Measurements from ENCODE around the gene MCF2L2. TPM values are rescaled to one million over a fixed set of nuclear protein-coding genes. Genes with fewer than 3 reads are reported as not detected.

The MCF2L2 gene
- total RNA-seq, 2 experiments from 2014 or later, result 1.0 to 1.7 TPM

- H3K4me3 Mint-ChIP-seq, result no peak overlapping the region
- intact Hi-C loops (cut with micrococcal nuclease), result loop anchor here (10.0 kb wide), 1 partner anchor 794 kb away; no protein-coding TSS in a partner anchor
- no peak overlapping the region for H3K27ac Mint-ChIP-seq
Observed at GRCh38 chr3:183460081-183461055, 31.9 kb upstream of the MCF2L2 start.

DNA sequence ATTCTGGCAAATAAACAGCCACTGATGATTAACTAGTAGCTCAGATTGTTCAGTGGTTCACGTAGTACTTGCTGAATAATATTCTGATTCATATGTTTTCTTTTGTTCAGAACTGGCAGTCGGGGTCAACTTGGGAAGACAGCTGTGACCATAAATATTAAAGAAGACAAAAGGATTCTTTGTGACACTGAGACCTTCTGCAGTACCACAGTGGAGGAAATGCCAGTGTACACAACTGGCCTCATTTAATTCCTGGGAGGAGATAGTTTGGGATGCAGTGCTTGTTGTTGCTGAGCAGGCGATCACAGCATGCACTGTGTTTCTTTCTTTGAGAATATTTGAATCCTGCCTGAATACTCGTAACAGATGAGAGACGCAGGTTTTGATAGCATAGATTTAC lies 26.7 kb upstream of the MCF2L2 start:
- Mint-ChIP-seq H3K27me3 (ENCODE audit: low read depth) (no peaks in the 10 kb centered on the region), H3K4me1 (ENCODE audit: low read depth) (no peaks in the 10 kb centered on the region), H3K36me3 (ENCODE audit: low read depth) (no peaks in the 10 kb centered on the region), H3K9me3 (no peaks in the 10 kb centered on the region), H3K4me3 (no peak overlapping the region), H3K27ac (no peak overlapping the region)
- intact Hi-C loops (cut with micrococcal nuclease), result no loop called here
- CTCF ChIA-PET, result interaction anchor here (0.6 kb wide), 1 partner anchor 280 kb away, joined by 3 read pairs; no protein-coding TSS in a partner anchor
- DNase-seq, result no peak

More at GRCh38 chr3:183460081-183461055, 31.9 kb upstream of the MCF2L2 start:
- Mint-ChIP-seq H3K27me3 (ENCODE audit: low read depth) (no peaks in the 10 kb centered on the region), H3K9me3 (no peaks in the 10 kb centered on the region), H3K36me3 (ENCODE audit: low read depth) (no peaks in the 10 kb centered on the region), H3K4me1 (ENCODE audit: low read depth) (no peaks in the 10 kb centered on the region)
- DNase-seq, result no peak
- CTCF ChIA-PET, result no interaction called here

GRCh38 chr3:183454064-183454463 lies 25.6 kb upstream of the MCF2L2 start:
- no peaks in the 10 kb centered on the region for H3K27me3 Mint-ChIP-seq (ENCODE audit: low read depth)

GRCh38 chr3:183449791-183450190 lies 21.4 kb upstream of the MCF2L2 start:
- CTCF ChIA-PET, result interaction anchor here (0.8 kb wide), 2 partner anchors 317 to 375 kb away, joined by 3 to 5 read pairs; no protein-coding TSS in a partner anchor
- no peak overlapping the region for H3K4me3 Mint-ChIP-seq
- no peaks in the 10 kb centered on the region for H3K27me3 Mint-ChIP-seq (ENCODE audit: low read depth)
- H3K27ac Mint-ChIP-seq, result no peak overlapping the region
- intact Hi-C loops (cut with micrococcal nuclease), result no loop called here
- no peak for DNase-seq
- peaks cover 10% of the 10 kb centered on the region for H3K4me1 Mint-ChIP-seq (ENCODE audit: low read depth)
- H3K36me3 Mint-ChIP-seq (ENCODE audit: low read depth), result no peaks in the 10 kb centered on the region
- no peaks in the 10 kb centered on the region for H3K9me3 Mint-ChIP-seq

More at GRCh38 chr3:183454064-183454463, 25.6 kb upstream of the MCF2L2 start:
- no peak overlapping the region for H3K4me3 Mint-ChIP-seq
- H3K9me3 Mint-ChIP-seq, result no peaks in the 10 kb centered on the region
- peaks cover under 1% of the 10 kb centered on the region for H3K4me1 Mint-ChIP-seq (ENCODE audit: low read depth)
- intact Hi-C loops (cut with micrococcal nuclease), result no loop called here
- CTCF ChIA-PET, result interaction anchor here (1.0 kb wide), 1 partner anchor 270 kb away, joined by 3 read pairs; no protein-coding TSS in a partner anchor
- H3K36me3 Mint-ChIP-seq (ENCODE audit: low read depth), result no peaks in the 10 kb centered on the region
- H3K27ac Mint-ChIP-seq, result no peak overlapping the region
- DNase-seq, result no peak

- no peak overlapping the region for H3K4me3 Mint-ChIP-seq
- H3K27ac Mint-ChIP-seq, result no peak overlapping the region
- peaks cover 10% of the 10 kb centered on the region for H3K4me1 Mint-ChIP-seq (ENCODE audit: low read depth)
- H3K36me3 Mint-ChIP-seq (ENCODE audit: low read depth), result no peaks in the 10 kb centered on the region
- CTCF ChIA-PET, result interaction anchor here (0.8 to 1.0 kb wide), 3 partner anchors 19 to 375 kb away, joined by 3 to 6 read pairs (median 5); no protein-coding TSS in a partner anchor
- DNase-seq, result no peak
- intact Hi-C loops (cut with micrococcal nuclease), result no loop called here
- H3K27me3 Mint-ChIP-seq (ENCODE audit: low read depth), result no peaks in the 10 kb centered on the region
- peaks cover 3% of the 10 kb centered on the region for H3K9me3 Mint-ChIP-seq
Observed at GRCh38 chr3:183449391-183449790, 21.0 kb upstream of the MCF2L2 start.

DNA sequence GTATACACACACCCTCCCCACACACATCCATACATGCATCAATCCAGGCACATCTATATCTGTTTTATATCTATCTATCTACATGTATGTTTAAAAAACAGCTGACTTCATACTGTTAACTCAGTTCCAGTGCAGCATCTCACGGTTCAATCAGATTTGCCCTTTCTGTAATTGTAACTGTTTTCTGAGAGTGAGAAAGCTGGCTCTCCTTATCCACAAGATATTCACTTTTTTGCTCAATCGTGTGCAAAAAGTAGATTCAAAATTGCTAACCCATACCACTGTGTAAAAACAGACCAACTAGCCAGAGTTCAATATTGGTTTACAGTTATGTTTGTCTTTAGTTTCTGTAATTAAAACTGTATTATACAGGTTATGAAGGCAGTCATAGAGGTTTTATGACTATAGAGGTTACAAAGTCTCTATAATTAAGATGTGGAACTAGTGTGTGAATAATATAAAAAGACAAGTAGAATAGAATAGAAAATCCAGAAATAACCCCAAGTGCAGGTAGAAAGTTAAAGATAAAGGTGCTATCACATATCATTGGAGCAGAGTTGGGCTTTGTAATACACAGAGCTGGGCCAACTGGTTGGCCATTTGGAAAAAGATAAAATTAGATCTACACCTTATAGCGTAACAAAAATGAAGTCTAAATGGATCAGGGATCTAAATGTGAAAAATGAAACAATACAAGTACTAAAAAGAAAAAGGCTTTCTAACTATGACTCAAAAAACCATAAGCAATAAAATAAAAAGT lies 20.1 kb upstream of the MCF2L2 start:
- CTCF ChIA-PET, result interaction anchor here (1.0 to 1.1 kb wide), 3 partner anchors 10 to 26 kb away, joined by 3 to 6 read pairs (median 4); no protein-coding TSS in a partner anchor
- intact Hi-C loops (cut with micrococcal nuclease), result no loop called here
- DNase-seq, result no peak
- peaks cover 10% of the 10 kb centered on the region for H3K4me1 Mint-ChIP-seq (ENCODE audit: low read depth)
- peak overlapping the region; percentile 39 for H3K4me3 Mint-ChIP-seq
- H3K27me3 Mint-ChIP-seq (ENCODE audit: low read depth), result no peaks in the 10 kb centered on the region
- H3K9me3 Mint-ChIP-seq, result peaks cover 9% of the 10 kb centered on the region
- peaks cover 3% of the 10 kb centered on the region for H3K36me3 Mint-ChIP-seq (ENCODE audit: low read depth)
- H3K27ac Mint-ChIP-seq, result no peak overlapping the region

- intact Hi-C loops (cut with micrococcal nuclease), result loop anchor here (1.0 kb wide), 1 partner anchor 17 kb away; no protein-coding TSS in a partner anchor
- no peaks in the 10 kb centered on the region for H3K27me3 Mint-ChIP-seq (ENCODE audit: low read depth)
- H3K27ac Mint-ChIP-seq, result peak overlapping the region; percentile 46
- peaks cover 6% of the 10 kb centered on the region for H3K36me3 Mint-ChIP-seq (ENCODE audit: low read depth)
- DNase-seq, result peak; percentile 82
- H3K9me3 Mint-ChIP-seq, result peaks cover 16% of the 10 kb centered on the region
- peaks cover 10% of the 10 kb centered on the region for H3K4me1 Mint-ChIP-seq (ENCODE audit: low read depth)
- peak overlapping the region; percentile 91 for H3K4me3 Mint-ChIP-seq
- CTCF ChIA-PET, result interaction anchor here (1.0 to 1.1 kb wide), 2 partner anchors 9 to 25 kb away, joined by 3 to 4 read pairs; no protein-coding TSS in a partner anchor
Observed at GRCh38 chr3:183447206-183448001, 19.0 kb upstream of the MCF2L2 start.

- H3K27ac Mint-ChIP-seq, result no peak overlapping the region
- intact Hi-C loops (cut with micrococcal nuclease), result loop anchor here (1.0 kb wide), 1 partner anchor 17 kb away; no protein-coding TSS in a partner anchor
- peaks cover 16% of the 10 kb centered on the region for H3K9me3 Mint-ChIP-seq
- H3K4me1 Mint-ChIP-seq (ENCODE audit: low read depth), result peaks cover 10% of the 10 kb centered on the region
- peaks cover 6% of the 10 kb centered on the region for H3K36me3 Mint-ChIP-seq (ENCODE audit: low read depth)
- CTCF ChIA-PET, result no interaction called here
- H3K27me3 Mint-ChIP-seq (ENCODE audit: low read depth), result no peaks in the 10 kb centered on the region
- H3K4me3 Mint-ChIP-seq, result peak overlapping the region; percentile 91
- no peak for DNase-seq
Observed at GRCh38 chr3:183446838-183447205, 18.4 kb upstream of the MCF2L2 start.

GRCh38 chr3:183444748-183445147 lies 16.3 kb upstream of the MCF2L2 start:
- Mint-ChIP-seq H3K27me3 (ENCODE audit: low read depth) (no peaks in the 10 kb centered on the region), H3K4me1 (ENCODE audit: low read depth) (peaks cover 10% of the 10 kb centered on the region), H3K4me3 (no peak overlapping the region), H3K27ac (no peak overlapping the region), H3K36me3 (ENCODE audit: low read depth) (peaks cover 6% of the 10 kb centered on the region), H3K9me3 (peaks cover 19% of the 10 kb centered on the region)
- no peak for DNase-seq
- intact Hi-C loops (cut with micrococcal nuclease), result no loop called here
- CTCF ChIA-PET, result no interaction called here

DNA sequence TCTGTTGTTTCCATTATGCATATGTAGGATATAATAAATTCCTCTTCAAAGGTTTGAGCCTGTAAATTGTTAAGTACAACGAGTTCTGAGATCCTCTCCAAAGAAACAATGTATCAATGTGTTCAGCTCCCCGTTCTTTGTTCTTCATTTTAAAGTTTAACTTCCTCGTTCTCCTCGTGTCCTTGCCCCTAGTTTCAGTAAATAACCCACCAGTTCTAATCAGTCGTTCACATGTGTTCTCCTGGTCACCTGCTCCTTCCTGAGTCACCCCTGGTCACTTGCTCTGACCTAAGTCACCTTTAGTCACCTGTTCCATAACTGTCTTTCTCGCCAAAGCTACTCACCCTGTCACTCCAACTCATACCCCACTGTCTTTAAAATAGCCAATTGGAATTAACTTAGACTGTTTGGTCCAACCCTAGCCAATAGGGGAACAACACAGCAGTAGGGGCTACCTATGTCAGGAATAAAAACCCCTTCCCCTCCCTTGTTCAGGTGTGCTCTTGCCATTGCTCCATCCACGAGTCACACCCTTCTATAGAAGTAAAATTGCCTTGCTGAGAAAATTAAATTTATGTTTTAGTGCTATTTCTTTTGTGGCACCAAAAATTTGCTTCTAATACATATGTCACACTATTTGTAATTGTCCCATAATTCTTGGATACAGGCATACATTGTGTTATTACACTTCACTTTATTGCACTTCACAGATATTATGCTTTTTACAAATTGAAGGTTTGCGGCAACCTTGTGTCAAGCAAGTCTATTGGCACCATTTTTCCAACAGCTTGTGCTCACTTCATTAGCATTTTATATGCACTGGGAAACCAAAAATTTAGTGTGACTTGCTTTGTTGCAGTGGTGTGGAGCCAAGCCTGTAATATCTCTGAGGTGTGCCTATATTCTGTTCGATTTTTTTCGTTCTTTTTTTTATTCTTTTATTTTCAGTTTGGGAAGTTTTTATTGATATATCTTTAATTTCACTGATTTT lies 15.3 kb upstream of the MCF2L2 start:
- CTCF ChIA-PET, result no interaction called here
- Mint-ChIP-seq H3K27me3 (ENCODE audit: low read depth) (no peaks in the 10 kb centered on the region), H3K9me3 (peaks cover 19% of the 10 kb centered on the region)

DNA sequence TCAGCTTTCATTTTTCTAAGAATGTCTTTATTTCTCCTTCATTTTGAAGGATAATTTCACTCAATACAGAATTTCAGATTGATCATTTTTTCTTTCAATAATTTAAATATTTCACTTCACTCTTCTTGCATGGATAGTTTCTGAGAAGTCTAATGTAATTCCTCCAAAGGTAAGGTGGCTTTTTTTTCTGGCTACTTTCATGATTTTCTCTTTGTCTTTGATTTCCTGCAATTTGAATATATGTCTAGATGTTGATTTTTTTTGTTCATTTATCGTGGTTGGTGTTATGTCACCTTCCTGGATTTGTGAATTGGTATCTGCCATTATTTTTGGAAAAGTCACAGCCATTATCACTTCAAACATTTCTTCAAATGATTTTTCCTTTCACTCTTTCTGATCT lies 14.6 kb upstream of the MCF2L2 start:
- H3K27ac Mint-ChIP-seq, result no peak overlapping the region
- peaks cover 2% of the 10 kb centered on the region for H3K4me1 Mint-ChIP-seq (ENCODE audit: low read depth)
- DNase-seq, result no peak
- intact Hi-C loops (cut with micrococcal nuclease), result no loop called here
- H3K9me3 Mint-ChIP-seq, result peaks cover 19% of the 10 kb centered on the region
- no peak overlapping the region for H3K4me3 Mint-ChIP-seq
- H3K36me3 Mint-ChIP-seq (ENCODE audit: low read depth), result peaks cover 6% of the 10 kb centered on the region
- CTCF ChIA-PET, result no interaction called here
- H3K27me3 Mint-ChIP-seq (ENCODE audit: low read depth), result no peaks in the 10 kb centered on the region

More for the DNA sequence above, 15.3 kb upstream of the MCF2L2 start:
- peaks cover 6% of the 10 kb centered on the region for H3K36me3 Mint-ChIP-seq (ENCODE audit: low read depth)
- intact Hi-C loops (cut with micrococcal nuclease), result no loop called here
- H3K27ac Mint-ChIP-seq, result no peak overlapping the region
- no peak overlapping the region for H3K4me3 Mint-ChIP-seq
- DNase-seq, result no peak
- peaks cover 7% of the 10 kb centered on the region for H3K4me1 Mint-ChIP-seq (ENCODE audit: low read depth)

All from activated naive CD4-positive, alpha-beta T cell treated with anti-CD3 and anti-CD28 coated beads for 36 hours (primary cell).